ENCODE data around the gene HAUS8. TPM values are rescaled to one million over a fixed set of nuclear protein-coding genes. Genes with fewer than 3 reads are reported as not detected.
"Not testable (repeated sequence)": the region's sequence is repeated elsewhere in the genome, so short reads cannot be mapped to it uniquely, and the experiment has no call there.

The HAUS8 gene
- total and polyA plus RNA-seq, 10 donors, result 7.7 to 24.5 (median 14.6) TPM

DNA sequence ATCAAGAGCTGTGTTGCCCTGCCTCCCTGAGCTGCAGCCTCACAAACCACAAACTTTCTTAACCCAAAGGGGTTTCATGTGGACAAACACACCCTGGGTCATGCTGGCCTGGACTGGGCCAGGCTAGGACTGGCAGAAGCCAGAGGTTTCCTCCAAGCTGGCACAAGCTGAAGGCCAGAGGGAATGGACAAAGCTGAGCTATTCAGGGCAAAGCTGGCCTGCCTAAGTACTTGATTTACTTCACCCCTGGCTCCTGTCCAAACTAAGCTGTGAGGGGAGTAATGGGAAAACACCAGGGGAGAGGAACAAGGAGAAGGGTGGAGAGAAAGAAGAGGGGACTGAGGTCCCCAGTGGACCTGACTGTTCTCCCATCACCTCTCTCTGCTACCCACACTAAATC is 54.9 kb downstream of the HAUS8 start:
- Histone ChIP-seq H3K36me3 (no peaks in the 10 kb centered on the region), H3K27me3 (replicated peaks in 1 of 7) (peaks cover 0 to 20% (median 8%) of the 10 kb centered on the region in 7 donors), H3K4me3 (no peak overlapping the region), H3K27ac (peak overlapping the region in 1 of 8 donors; percentile 5), H3K4me1 (peaks cover 0 to 17% (median 3%) of the 10 kb centered on the region in 6 donors), H3K9me3 (peaks cover 2 to 35% (median 20%) of the 10 kb centered on the region in 8 donors)
- intact Hi-C loops (cut with DNase I; ENCODE audit: low total_unique reads), result no loop called here
- no peak for TF ChIP-seq POLR2A (IDR thresholded peaks at IDR 0.05)
- TF ChIP-seq POLR2AphosphoS5 (IDR thresholded peaks at IDR 0.05), result no peak
- TF ChIP-seq, protein P1, sequence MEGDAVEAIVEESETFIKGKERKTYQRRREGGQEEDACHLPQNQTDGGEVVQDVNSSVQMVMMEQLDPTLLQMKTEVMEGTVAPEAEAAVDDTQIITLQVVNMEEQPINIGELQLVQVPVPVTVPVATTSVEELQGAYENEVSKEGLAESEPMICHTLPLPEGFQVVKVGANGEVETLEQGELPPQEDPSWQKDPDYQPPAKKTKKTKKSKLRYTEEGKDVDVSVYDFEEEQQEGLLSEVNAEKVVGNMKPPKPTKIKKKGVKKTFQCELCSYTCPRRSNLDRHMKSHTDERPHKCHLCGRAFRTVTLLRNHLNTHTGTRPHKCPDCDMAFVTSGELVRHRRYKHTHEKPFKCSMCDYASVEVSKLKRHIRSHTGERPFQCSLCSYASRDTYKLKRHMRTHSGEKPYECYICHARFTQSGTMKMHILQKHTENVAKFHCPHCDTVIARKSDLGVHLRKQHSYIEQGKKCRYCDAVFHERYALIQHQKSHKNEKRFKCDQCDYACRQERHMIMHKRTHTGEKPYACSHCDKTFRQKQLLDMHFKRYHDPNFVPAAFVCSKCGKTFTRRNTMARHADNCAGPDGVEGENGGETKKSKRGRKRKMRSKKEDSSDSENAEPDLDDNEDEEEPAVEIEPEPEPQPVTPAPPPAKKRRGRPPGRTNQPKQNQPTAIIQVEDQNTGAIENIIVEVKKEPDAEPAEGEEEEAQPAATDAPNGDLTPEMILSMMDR (IDR thresholded peaks at IDR 0.05 in 8 of 11, conservative IDR thresholded peaks at IDR 0.05 in 3 of 11), result no peak
- DNase-seq, result no peak

- DNase-seq; intact Hi-C loops (cut with DNase I; ENCODE audit: low total_unique reads); H3K4me1 ChIP-seq; H3K4me3 ChIP-seq; H3K27ac ChIP-seq; H3K36me3 ChIP-seq: not testable (repeated sequence)
- H3K9me3 ChIP-seq, result peaks cover 0 to 19% (median 0%) of the 10 kb centered on the region in 8 donors
- WGBS, 5 donors, result 74 to 87% (median 79%) methylated on average over 9 of the region's 9 CpGs
- H3K27me3 ChIP-seq (replicated peaks in 1 of 7), result peaks cover 0 to 12% (median 0%) of the 10 kb centered on the region in 7 donors
Measured at GRCh38 chr19:17014212-17014861, 60.9 kb downstream of the HAUS8 start.

- no peak overlapping the region for H3K27ac ChIP-seq
- no peak for TF ChIP-seq POLR2A (IDR thresholded peaks at IDR 0.05)
- TF ChIP-seq, protein P1 (IDR thresholded peaks at IDR 0.05 in 8 of 11, conservative IDR thresholded peaks at IDR 0.05 in 3 of 11), result no peak
- TF ChIP-seq POLR2AphosphoS5 (IDR thresholded peaks at IDR 0.05), result no peak
- H3K36me3 ChIP-seq, result no peaks in the 10 kb centered on the region
- H3K4me1 ChIP-seq, result no peaks in the 10 kb centered on the region
- DNase-seq, result no peak
- peaks cover 0 to 12% (median 0%) of the 10 kb centered on the region in 7 donors for H3K27me3 ChIP-seq (replicated peaks in 1 of 7)
- peaks cover 0 to 23% (median 0%) of the 10 kb centered on the region in 8 donors for H3K9me3 ChIP-seq
- intact Hi-C loops (cut with DNase I; ENCODE audit: low total_unique reads), result no loop called here
- 83 to 92% (median 87%) methylated on average over 16 of the region's 16 CpGs for WGBS, 5 donors
- no peak overlapping the region for H3K4me3 ChIP-seq
Measured at GRCh38 chr19:17011485-17011884, 63.8 kb downstream of the HAUS8 start.

DNA sequence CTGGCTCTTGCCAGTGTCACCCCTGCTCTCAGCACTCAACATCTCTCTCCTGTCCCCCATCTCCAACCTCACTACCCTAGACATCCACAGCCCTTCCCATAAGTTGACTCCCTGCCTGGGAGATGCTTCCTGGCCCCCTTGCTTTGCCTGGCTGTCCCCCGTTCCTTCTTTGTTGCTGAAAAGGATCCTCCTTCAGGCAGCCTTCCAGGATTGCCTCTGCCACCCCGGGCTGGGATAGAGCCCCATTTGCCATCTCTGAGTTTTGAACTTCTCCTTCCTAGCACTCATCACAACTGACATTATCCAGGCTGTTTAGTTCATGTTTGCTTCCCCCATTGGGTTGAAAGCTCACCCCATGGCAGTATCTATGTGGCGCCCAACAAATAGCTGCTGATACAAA is 68.7 kb downstream of the HAUS8 start:
- Histone ChIP-seq H3K27ac (no peak overlapping the region), H3K36me3 (no peaks in the 10 kb centered on the region), H3K4me1 (peaks cover 0 to 9% (median 4%) of the 10 kb centered on the region in 6 donors), H3K9me3 (peaks cover 0 to 10% (median 0%) of the 10 kb centered on the region in 8 donors), H3K4me3 (no peak overlapping the region), H3K27me3 (replicated peaks in 1 of 7) (peaks cover 0 to 15% (median 0%) of the 10 kb centered on the region in 7 donors)
- TF ChIP-seq, protein P1 (IDR thresholded peaks at IDR 0.05 in 8 of 11, conservative IDR thresholded peaks at IDR 0.05 in 3 of 11), result no peak
- TF ChIP-seq POLR2A (IDR thresholded peaks at IDR 0.05), result no peak
- TF ChIP-seq POLR2AphosphoS5 (IDR thresholded peaks at IDR 0.05), result no peak
- no peak for DNase-seq
- intact Hi-C loops (cut with DNase I; ENCODE audit: low total_unique reads), result no loop called here
- 84 to 95% (median 86%) methylated on average over 3 of the region's 3 CpGs for WGBS, 5 donors
